Activated naive CD8-positive, alpha-beta T cell treated with anti-CD3 and anti-CD28 coated beads, Interleukin-2, amount 50 U/mL, for 24 hours (primary cell): ENCODE measurements around the gene CBX7.

ENCODE experiments used
- ATAC-seq: fragments of 150-1000 bp; cut with Tn5 transposase; one replicate; pipeline ENCODE4 v1.10.0; 2021
- DNase-seq: peaks from one replicate; pipeline ENCODE4 v3.0.0; 2021
- H3K27ac Mint-ChIP-seq: one replicate; pipeline ENCODE4 v1.8.0; 2021; ENCODE audit warnings: mild to moderate bottlenecking, mixed read lengths
- H3K27me3 Mint-ChIP-seq: one replicate; pipeline ENCODE4 v1.8.0; 2021; ENCODE audit warnings: mixed read lengths
- H3K36me3 Mint-ChIP-seq: one replicate; pipeline ENCODE4 v1.8.0; 2021; ENCODE audit warnings: low read depth, mixed read lengths
- H3K4me1 Mint-ChIP-seq: one replicate; pipeline ENCODE4 v1.8.0; 2021; ENCODE audit warnings: mixed read lengths
- H3K4me3 Mint-ChIP-seq: one replicate; pipeline ENCODE4 v1.8.0; 2021; ENCODE audit warnings: mild to moderate bottlenecking, moderate library complexity, mixed read lengths
- H3K9me3 Mint-ChIP-seq: one replicate; pipeline ENCODE4 v1.8.0; 2021; ENCODE audit warnings: mixed read lengths

CBX7 gene

DNA sequence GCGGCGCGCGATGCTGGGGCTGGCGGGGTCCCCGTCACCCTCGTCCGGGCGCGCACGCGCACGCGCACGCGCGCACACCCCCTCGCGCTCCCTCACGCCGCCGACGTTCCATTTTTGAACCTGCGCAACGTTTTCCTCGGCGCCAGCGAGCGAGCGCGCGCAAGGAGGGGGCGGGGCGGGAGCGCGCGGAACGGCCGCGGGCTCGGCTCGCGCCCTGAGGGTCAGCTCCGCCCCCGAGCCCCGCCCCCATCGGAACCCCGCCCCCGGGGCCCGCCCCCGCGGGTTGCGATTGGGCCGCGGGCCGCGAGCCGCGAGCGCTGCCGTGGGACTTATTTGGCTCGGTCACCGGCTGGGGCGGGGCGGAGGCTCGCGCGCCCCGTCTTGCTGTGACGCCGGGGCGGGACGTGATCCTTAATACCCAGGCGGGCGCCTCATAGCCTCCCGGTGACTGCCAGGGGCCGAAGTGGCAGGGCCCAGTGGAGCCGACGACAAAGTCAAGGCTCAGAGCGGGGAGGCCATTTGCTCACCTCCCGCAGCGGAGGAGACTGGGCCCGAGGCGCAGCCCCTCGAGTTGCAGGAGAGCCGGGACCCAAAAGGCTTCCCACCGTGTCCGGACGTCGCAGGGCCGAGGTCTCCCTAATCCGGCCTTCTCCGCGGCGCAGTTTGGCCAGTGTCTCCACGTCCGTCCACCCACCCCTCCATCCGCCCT is at the start of gene CBX7:
TSS of gene CBX7 (minus strand) at position 170 of the 709 bp plus-strand sequence. CDS start 236 bp downstream, outside the sequence.
- Mint-ChIP-seq H3K4me3 (peak within 1 kb of the TSS; percentile 78), H3K4me1 (peaks cover 40% of the 10 kb centered on the region), H3K9me3 (no peaks in the 10 kb centered on the region), H3K27me3 (peaks cover 15% of the 10 kb centered on the region), H3K27ac (peak within 1 kb of the TSS; percentile 83), H3K36me3 (no peaks in the 10 kb centered on the region)
- DNase-seq (peak; percentile 89), ATAC-seq (peak; percentile 84)

- Mint-ChIP-seq H3K4me1 (no peaks in the 10 kb centered on the region), H3K4me3 (no peak overlapping the region), H3K9me3 (no peaks in the 10 kb centered on the region), H3K27me3 (peaks cover 3% of the 10 kb centered on the region), H3K36me3 (no peaks in the 10 kb centered on the region), H3K27ac (no peak overlapping the region)
- no peak for ATAC-seq
- no peak for DNase-seq
These were observed 45.1 kb upstream of the CBX7 start for GRCh38 chr22:39197578-39197977.

- Mint-ChIP-seq H3K4me3 (no peak overlapping the region), H3K27ac (no peak overlapping the region)
These were observed 41.6 kb upstream of the CBX7 start for GRCh38 chr22:39194098-39194497.

GRCh38 chr22:39188809-39189208 is 36.3 kb upstream of the CBX7 start:
- Mint-ChIP-seq H3K4me3 (no peak overlapping the region), H3K27ac (no peak overlapping the region), H3K27me3 (peaks cover 4% of the 10 kb centered on the region), H3K9me3 (no peaks in the 10 kb centered on the region), H3K36me3 (no peaks in the 10 kb centered on the region), H3K4me1 (no peaks in the 10 kb centered on the region)
- DNase-seq (no peak), ATAC-seq (no peak)

More at GRCh38 chr22:39194098-39194497, 41.6 kb upstream of the CBX7 start:
- Mint-ChIP-seq H3K27me3 (peaks cover 2% of the 10 kb centered on the region), H3K36me3 (no peaks in the 10 kb centered on the region), H3K9me3 (no peaks in the 10 kb centered on the region), H3K4me1 (no peaks in the 10 kb centered on the region)
- DNase-seq (no peak), ATAC-seq (no peak)

GRCh38 chr22:39185601-39186012 is 33.1 kb upstream of the CBX7 start:
- Mint-ChIP-seq H3K27me3 (peaks cover 2% of the 10 kb centered on the region), H3K4me1 (no peaks in the 10 kb centered on the region), H3K9me3 (no peaks in the 10 kb centered on the region), H3K36me3 (no peaks in the 10 kb centered on the region), H3K27ac (no peak overlapping the region), H3K4me3 (no peak overlapping the region)
- DNase-seq (no peak), ATAC-seq (no peak)

DNA sequence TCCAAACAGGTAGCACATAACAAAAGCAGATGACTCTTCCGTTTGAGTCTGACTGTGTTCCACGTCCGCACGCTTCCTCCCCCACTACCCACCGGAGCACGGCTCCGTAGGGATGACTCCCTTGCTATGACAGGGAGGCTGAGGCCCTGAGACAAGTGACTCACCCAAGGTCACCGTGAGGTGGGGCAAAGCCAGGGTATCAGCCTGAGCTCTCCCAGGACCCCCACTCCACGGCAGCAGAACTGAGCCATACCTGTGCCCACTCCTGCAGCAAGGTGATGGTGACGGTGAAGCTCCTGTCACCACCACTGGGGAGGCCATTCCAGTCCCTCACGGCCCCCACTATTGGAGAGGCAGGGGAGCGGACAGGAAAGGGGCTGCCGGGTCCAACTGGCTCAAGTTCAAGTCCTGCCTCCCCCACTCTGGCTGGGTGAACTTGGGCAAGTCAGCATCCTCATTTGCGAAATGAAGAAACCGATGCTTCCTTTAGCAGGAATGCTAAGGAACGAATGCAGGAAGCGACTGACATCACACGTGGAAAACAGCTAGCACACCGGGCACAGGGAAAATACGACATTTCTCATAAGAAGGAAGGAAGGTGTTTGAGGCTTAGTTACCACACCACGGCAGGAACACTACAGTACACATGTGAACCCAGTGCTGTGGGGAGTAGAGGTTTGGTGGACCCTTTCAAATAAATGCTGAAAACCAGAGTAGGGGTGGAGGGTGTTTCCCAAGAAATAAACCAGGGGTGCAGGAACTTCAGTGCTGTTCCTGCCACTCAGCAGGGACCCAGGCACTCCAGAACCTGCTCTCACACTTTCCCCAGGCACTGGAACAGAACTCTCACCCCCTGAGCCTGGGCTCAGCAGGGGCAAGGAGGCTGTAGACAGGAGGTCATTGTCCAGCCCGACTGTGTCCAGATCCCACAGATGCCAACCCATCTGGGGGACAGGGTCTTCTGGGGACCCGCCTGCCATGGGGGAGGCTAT is 32.4 kb upstream of the CBX7 start:
- Mint-ChIP-seq H3K27ac (no peak overlapping the region), H3K36me3 (no peaks in the 10 kb centered on the region), H3K4me1 (no peaks in the 10 kb centered on the region), H3K27me3 (peaks cover 2% of the 10 kb centered on the region), H3K4me3 (no peak overlapping the region), H3K9me3 (no peaks in the 10 kb centered on the region)
- ATAC-seq (no peak), DNase-seq (no peak)

DNA sequence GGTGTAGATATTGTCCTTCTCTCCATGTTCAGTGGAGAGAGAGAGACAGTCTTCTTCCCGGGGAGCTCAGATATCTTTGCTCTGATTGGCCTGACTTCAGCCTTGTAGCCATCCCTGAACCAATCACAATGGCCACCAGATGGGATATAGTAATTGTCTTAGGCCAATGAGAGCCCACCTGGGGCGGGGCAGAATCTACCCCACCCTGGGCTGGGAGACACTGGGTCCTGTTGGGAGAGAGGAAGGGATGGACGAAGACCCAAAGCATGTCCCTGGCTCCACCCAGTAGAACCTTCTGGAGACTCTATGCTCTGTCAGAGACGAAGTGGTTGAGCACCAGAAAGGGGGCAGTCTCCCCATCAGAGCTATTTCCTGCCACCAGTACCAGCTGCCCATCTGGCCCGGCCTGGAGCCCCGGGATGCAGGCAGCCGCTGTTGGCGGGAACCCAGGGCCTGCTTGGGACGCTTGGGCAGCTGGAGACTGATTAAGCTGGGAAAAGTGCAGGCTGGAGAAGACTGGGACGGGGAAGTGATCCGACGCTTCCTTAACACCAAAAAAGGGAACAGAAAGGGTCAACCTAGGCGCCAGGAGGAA is 31.6 kb upstream of the CBX7 start:
- H3K36me3 Mint-ChIP-seq: no peaks in the 10 kb centered on the region
- no peak overlapping the region for H3K4me3 Mint-ChIP-seq
- H3K4me1 Mint-ChIP-seq: no peaks in the 10 kb centered on the region
- no peak for DNase-seq
- H3K9me3 Mint-ChIP-seq: no peaks in the 10 kb centered on the region
- no peak for ATAC-seq
- no peak overlapping the region for H3K27ac Mint-ChIP-seq
- peaks cover 2% of the 10 kb centered on the region for H3K27me3 Mint-ChIP-seq

GRCh38 chr22:39182478-39183030 is 30.1 kb upstream of the CBX7 start:
- H3K36me3 Mint-ChIP-seq: no peaks in the 10 kb centered on the region
- ATAC-seq: no peak
- no peaks in the 10 kb centered on the region for H3K27me3 Mint-ChIP-seq
- no peak overlapping the region for H3K27ac Mint-ChIP-seq
- H3K4me3 Mint-ChIP-seq: no peak overlapping the region
- no peak for DNase-seq
- H3K4me1 Mint-ChIP-seq: peaks cover 10% of the 10 kb centered on the region
- H3K9me3 Mint-ChIP-seq: no peaks in the 10 kb centered on the region

GRCh38 chr22:39181778-39182177 is 29.3 kb upstream of the CBX7 start:
- no peak overlapping the region for H3K4me3 Mint-ChIP-seq
- no peak for ATAC-seq
- no peak overlapping the region for H3K27ac Mint-ChIP-seq
- peaks cover 11% of the 10 kb centered on the region for H3K4me1 Mint-ChIP-seq
- H3K27me3 Mint-ChIP-seq: no peaks in the 10 kb centered on the region
- no peaks in the 10 kb centered on the region for H3K36me3 Mint-ChIP-seq
- no peak for DNase-seq
- no peaks in the 10 kb centered on the region for H3K9me3 Mint-ChIP-seq

- Mint-ChIP-seq H3K27ac (no peak overlapping the region), H3K4me1 (peaks cover 11% of the 10 kb centered on the region), H3K27me3 (no peaks in the 10 kb centered on the region), H3K36me3 (no peaks in the 10 kb centered on the region), H3K4me3 (no peak overlapping the region), H3K9me3 (no peaks in the 10 kb centered on the region)
- no peak for ATAC-seq
- DNase-seq: no peak
These were observed 28.9 kb upstream of the CBX7 start for GRCh38 chr22:39181356-39181755.

DNA sequence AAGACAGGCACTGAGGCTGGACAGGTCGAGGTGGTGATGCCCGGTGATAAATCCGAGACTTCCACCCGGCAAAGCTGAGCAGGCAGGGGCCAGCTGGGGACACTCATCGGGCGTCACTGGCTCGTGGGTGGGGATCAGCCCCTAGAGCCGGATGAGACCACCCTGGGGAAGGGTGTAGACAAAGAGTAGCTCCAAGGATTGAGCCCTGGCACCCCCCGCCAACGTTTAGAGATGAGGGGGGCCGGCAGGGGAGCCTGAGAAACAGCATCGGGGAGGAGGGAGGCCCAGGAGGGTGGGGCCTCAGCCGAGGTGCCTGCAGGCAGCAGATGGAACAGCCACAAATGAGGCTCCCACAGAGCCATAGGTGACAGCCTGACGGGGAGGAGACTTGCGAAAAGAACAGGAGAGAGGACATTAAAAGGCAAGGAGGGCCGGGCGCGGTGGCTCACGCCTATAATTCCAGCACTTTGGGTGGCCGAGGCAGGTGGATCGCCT is 27.4 kb upstream of the CBX7 start:
- DNase-seq (no peak), ATAC-seq (no peak)
- Mint-ChIP-seq H3K27me3 (no peaks in the 10 kb centered on the region), H3K4me1 (peaks cover 15% of the 10 kb centered on the region), H3K9me3 (no peaks in the 10 kb centered on the region), H3K4me3 (no peak overlapping the region), H3K36me3 (no peaks in the 10 kb centered on the region), H3K27ac (no peak overlapping the region)

GRCh38 chr22:39179401-39179827 is 26.9 kb upstream of the CBX7 start:
- H3K9me3 Mint-ChIP-seq: no peaks in the 10 kb centered on the region
- no peak for DNase-seq

DNA sequence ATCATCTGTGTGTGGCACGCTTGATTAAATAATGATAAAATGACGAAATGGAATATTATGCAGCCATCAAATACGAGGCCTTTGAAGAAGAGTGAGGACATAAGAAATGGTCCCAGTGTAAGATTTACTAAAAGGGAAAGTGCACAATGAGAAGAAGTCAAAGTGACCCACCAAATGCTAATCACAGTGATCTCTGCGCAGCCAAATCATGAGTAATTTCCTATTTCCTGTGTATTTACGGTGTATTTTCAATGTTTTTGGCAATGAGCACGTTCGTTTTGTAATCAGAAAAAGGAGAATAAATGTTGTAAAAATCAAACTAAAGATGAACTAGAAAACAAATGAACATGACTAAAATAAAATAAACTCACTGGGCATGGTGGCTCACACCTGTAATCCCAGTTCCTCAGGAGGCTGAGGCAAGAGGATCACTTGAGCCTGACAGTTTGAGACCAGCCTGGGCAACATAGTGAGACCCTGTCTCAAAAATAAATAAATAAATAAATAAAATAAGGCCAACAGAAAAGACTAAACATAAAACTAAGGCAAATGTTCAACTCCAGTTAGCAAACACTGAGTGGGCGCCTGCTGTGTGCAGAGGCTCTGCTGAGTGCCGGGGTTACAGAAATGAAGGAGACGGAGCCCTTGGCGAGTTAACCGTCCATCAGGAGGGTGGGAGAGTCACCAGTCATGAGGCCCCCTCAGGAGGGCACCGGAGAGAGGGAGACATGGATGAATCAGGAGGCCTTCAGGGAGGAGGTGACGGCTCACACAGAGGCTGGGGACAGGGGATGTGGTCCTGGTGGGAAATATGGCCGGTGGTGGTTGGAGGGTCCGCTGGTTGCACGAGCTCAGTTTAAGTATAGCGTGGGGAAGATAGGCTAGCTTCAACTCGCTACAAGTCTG is 26.0 kb upstream of the CBX7 start:
- no peaks in the 10 kb centered on the region for H3K36me3 Mint-ChIP-seq
- H3K4me1 Mint-ChIP-seq: peaks cover 29% of the 10 kb centered on the region
- DNase-seq: no peak
- ATAC-seq: no peak
- no peaks in the 10 kb centered on the region for H3K9me3 Mint-ChIP-seq
- no peak overlapping the region for H3K4me3 Mint-ChIP-seq
- no peak overlapping the region for H3K27ac Mint-ChIP-seq
- no peaks in the 10 kb centered on the region for H3K27me3 Mint-ChIP-seq

More at GRCh38 chr22:39179401-39179827, 26.9 kb upstream of the CBX7 start:
- Mint-ChIP-seq H3K4me3 (no peak overlapping the region), H3K27ac (no peak overlapping the region), H3K27me3 (no peaks in the 10 kb centered on the region), H3K36me3 (no peaks in the 10 kb centered on the region), H3K4me1 (peaks cover 19% of the 10 kb centered on the region)
- ATAC-seq: no peak
